Heart left ventricle (tissue), 13 donors: ENCODE data around the gene LMBR1.

ENCODE experiments used
- POLR2A ChIP-seq, 2 donors: fragments of 450-650 bp; IDR thresholded peaks; one replicate each; pipeline ENCODE4 v1.6.1; 2017; ENCODE audit warnings: antibody characterized with exemption in 2 of 2, mild to moderate bottlenecking in 2 of 2, moderate library complexity in 2 of 2
- TF ChIP-seq, protein P1 (sequence below), 12 donors: fragments of 200-600 bp; sonication (generic) in 4 of 12; IDR thresholded peaks; one replicate each; pipeline versions ENCODE4 v1.5.0 to v1.8.0; 2018 to 2022; ENCODE audit warnings: antibody characterized with exemption in 12 of 12, mild to moderate bottlenecking in 5 of 12
- donor health status: ischemic (EF 13 %, LVEDD 7.1; RV severe dilation, severe dysfunction).
- donor health status: DM: no; HTN: yes; CAD: no.
- donor health status: DM: no; HTN: no; CAD: no.
- donor health status: ischemic (EF 25% LVEDD 6.9; RV normal size, moderate dysfunction).
- donor health status: ischemic (EF 25% LVEDD 5.7; RV mildly dilated, moderate dysfunction).
- donor health status: ischemic (EF 35%, LVEDD 5.7; RV mildly dilated, moderate dysfunction).
- donor health status: nonischemic (EF 11% LVEDD 7.7; RV severe dilation, severe dysfunction).
- donor health status: DM: yes; HTN: yes; CAD: no.
- donor health status: PGD.
- donor health status: ischemic (EF 29% LVEDD 5.4; RV normal size, mild dysfunction).
- donor health status: nonischemic (EF 23%, LVEDD 6.1; RV moderate dilation, normal function).

DNA sequence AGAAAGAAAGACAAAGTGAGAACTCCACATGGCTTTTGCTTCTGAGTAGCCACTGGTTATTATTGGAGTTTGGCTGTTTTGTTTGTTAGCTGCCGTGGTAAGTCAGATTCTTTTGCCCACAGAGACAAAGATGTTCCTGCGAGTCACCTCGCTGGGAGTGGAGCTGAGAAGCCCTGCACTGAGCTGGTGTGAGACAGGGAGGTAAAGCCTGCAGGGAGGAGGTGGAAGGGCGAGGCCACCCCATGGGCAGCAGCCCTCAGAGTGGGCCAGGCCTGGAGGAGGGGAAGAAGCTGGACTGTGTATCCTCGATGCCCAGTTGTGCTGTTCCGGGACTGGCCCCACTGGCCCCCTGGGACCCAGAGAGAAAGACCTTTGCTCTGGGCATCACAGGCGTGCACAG lies 42.3 kb upstream of the LMBR1 start:
- no peak for TF ChIP-seq POLR2A (IDR thresholded peaks at IDR 0.05)
- TF ChIP-seq, protein P1, sequence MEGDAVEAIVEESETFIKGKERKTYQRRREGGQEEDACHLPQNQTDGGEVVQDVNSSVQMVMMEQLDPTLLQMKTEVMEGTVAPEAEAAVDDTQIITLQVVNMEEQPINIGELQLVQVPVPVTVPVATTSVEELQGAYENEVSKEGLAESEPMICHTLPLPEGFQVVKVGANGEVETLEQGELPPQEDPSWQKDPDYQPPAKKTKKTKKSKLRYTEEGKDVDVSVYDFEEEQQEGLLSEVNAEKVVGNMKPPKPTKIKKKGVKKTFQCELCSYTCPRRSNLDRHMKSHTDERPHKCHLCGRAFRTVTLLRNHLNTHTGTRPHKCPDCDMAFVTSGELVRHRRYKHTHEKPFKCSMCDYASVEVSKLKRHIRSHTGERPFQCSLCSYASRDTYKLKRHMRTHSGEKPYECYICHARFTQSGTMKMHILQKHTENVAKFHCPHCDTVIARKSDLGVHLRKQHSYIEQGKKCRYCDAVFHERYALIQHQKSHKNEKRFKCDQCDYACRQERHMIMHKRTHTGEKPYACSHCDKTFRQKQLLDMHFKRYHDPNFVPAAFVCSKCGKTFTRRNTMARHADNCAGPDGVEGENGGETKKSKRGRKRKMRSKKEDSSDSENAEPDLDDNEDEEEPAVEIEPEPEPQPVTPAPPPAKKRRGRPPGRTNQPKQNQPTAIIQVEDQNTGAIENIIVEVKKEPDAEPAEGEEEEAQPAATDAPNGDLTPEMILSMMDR (IDR thresholded peaks at IDR 0.05): no peak
